Osteocyte (in vitro differentiated cells): ENCODE measurements around the gene AFTPH. TPM values are rescaled to one million over a fixed set of nuclear protein-coding genes. Genes with fewer than 3 reads are reported as not detected.
A peak's percentile ranks its signal among the peaks of the same experiment; 100 is the strongest.

Source experiments
- DNase-seq: peaks from one replicate; pipeline ENCODE4 v3.0.0; 2021; ENCODE audit warnings: mixed read lengths; ENCODE audit not compliant: unreplicated experiment; ENCODE audit errors: extremely low spot score
- H3K27ac Mint-ChIP-seq: one replicate; pipeline ENCODE4 v1.8.0; 2021; ENCODE audit warnings: mild to moderate bottlenecking, mixed read lengths; ENCODE audit not compliant: unreplicated experiment
- H3K27me3 Mint-ChIP-seq: one replicate; pipeline ENCODE4 v1.8.0; 2021; ENCODE audit warnings: mixed read lengths; ENCODE audit not compliant: unreplicated experiment
- H3K36me3 Mint-ChIP-seq: one replicate; pipeline ENCODE4 v1.8.0; 2021; ENCODE audit warnings: mixed read lengths; ENCODE audit not compliant: unreplicated experiment
- H3K4me1 Mint-ChIP-seq: one replicate; pipeline ENCODE4 v1.8.0; 2021; ENCODE audit warnings: mixed read lengths; ENCODE audit not compliant: unreplicated experiment
- H3K4me3 Mint-ChIP-seq: one replicate; pipeline ENCODE4 v1.8.0; 2021; ENCODE audit warnings: mild to moderate bottlenecking, moderate library complexity, mixed read lengths; ENCODE audit not compliant: unreplicated experiment
- H3K9me3 Mint-ChIP-seq: one replicate; pipeline ENCODE4 v1.8.0; 2021; ENCODE audit warnings: mixed read lengths; ENCODE audit not compliant: unreplicated experiment
- CTCF ChIP-seq: fragments of 200-600 bp; sonication (generic); IDR thresholded peaks from 2 replicates; pipeline ENCODE4 v1.5.0; 2021; ENCODE audit warnings: antibody characterized with exemption, mild to moderate bottlenecking, moderate library complexity
- total RNA-seq: library from RNA; stranded (reverse); gene quantifications from 2 replicates; pipeline ENCODE4 v1.2.1, GENCODE V29; 2021

The AFTPH gene
- total RNA-seq, 1 donor from 2014 or later: 15.5 TPM

DNA sequence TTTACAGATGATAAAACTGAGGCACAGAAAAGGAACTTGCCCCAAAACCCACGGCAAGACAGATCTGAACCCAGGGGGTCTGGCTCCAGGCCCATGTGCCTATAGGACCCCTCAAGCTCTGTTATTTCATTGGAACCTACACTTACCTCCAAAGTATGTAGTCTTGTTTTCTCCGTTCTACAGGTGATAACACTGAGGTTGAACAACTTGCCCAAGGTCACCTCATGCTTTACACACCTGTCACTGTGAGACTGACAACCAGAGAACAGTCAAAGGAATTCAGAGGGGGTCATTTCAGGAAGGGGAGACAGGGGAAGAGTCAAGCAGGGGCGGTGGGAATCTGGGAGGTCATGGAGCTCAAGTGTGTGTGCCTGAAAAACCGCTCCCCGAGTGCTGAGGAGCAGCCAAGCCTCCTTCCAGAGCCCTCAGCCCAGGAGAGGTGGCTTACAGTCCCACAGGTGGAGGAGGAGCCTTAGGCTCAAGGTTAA, 81.9 kb downstream of the AFTPH start:
- Mint-ChIP-seq H3K27ac (no peak overlapping the region), H3K4me1 (peaks cover 10% of the 10 kb centered on the region)

GRCh38 chr2:64606479-64607363, 82.6 kb downstream of the AFTPH start:
- H3K4me3 Mint-ChIP-seq: no peak overlapping the region
- peaks cover 12% of the 10 kb centered on the region for H3K9me3 Mint-ChIP-seq
- no peak for TF ChIP-seq CTCF
- no peak overlapping the region for H3K27ac Mint-ChIP-seq
- H3K4me1 Mint-ChIP-seq: peaks cover 4% of the 10 kb centered on the region
- peaks cover 3% of the 10 kb centered on the region for H3K27me3 Mint-ChIP-seq
- H3K36me3 Mint-ChIP-seq: peaks cover 3% of the 10 kb centered on the region
- DNase-seq: peak; percentile 62

More for the DNA sequence above, 81.9 kb downstream of the AFTPH start:
- H3K27me3 Mint-ChIP-seq: no peaks in the 10 kb centered on the region
- no peak for TF ChIP-seq CTCF
- no peak overlapping the region for H3K4me3 Mint-ChIP-seq
- peaks cover 12% of the 10 kb centered on the region for H3K9me3 Mint-ChIP-seq
- no peak for DNase-seq
- H3K36me3 Mint-ChIP-seq: peaks cover 3% of the 10 kb centered on the region

DNA sequence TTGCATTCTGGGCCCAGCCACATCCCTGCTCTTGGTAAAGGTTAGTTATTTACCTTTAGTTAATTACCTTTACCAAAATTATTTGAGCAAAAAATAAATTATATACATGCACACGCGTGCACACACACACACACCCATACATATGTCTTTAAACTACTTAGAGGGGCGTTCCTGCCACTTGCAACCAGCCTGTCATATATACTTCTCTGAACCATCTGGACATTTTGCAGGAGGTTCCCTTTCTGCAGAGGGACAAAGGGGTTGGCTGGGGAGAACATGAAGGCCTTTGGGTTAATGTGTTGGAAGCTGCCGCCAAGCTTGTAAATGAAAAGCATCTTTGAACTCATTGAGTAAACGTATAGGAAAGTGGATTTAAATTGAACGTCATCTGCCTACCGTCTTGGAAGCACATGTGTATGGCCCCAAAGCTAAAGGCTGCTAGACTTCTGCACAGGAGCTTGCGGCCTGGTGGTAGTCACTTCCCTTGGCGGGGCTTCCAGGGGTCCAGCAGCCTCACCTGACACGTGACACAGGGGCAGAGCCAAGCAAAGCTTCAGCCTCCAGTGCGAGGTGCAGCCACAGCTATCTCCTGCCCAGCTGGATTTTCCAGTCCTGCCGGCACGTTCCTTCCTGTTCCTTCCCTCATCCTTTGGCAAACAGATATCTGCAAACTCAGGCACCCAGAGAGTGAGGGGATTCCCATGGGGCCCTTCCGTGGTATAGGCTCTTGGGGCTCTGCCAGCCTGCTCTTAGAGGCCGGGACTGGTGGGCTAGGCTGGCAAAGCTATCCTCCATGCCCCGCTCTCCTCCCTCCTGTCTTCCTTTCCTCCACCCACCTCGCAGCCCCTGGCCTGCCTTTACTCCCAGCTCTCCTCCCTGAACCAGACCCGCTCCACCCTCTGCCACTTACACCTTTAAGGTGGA, 83.5 kb downstream of the AFTPH start:
- DNase-seq: peak; percentile 56

GRCh38 chr2:64608867-64609226, 84.7 kb downstream of the AFTPH start:
- Mint-ChIP-seq H3K27ac (no peak overlapping the region), H3K27me3 (peaks cover 7% of the 10 kb centered on the region), H3K36me3 (peaks cover 3% of the 10 kb centered on the region), H3K4me3 (peak overlapping the region; percentile 40), H3K9me3 (peaks cover 10% of the 10 kb centered on the region), H3K4me1 (peaks cover 10% of the 10 kb centered on the region)
- no peak for TF ChIP-seq CTCF
- no peak for DNase-seq

More for the DNA sequence above, 83.5 kb downstream of the AFTPH start:
- H3K4me3 Mint-ChIP-seq: no peak overlapping the region
- peaks cover 3% of the 10 kb centered on the region for H3K36me3 Mint-ChIP-seq
- peaks cover 4% of the 10 kb centered on the region for H3K4me1 Mint-ChIP-seq
- peaks cover 12% of the 10 kb centered on the region for H3K9me3 Mint-ChIP-seq
- peaks cover 7% of the 10 kb centered on the region for H3K27me3 Mint-ChIP-seq
- no peak for TF ChIP-seq CTCF
- no peak overlapping the region for H3K27ac Mint-ChIP-seq
